Adrenal gland (tissue), 12 donors: ENCODE measurements around the gene TPSG1. TPM values are rescaled to one million over a fixed set of nuclear protein-coding genes. Genes with fewer than 3 reads are reported as not detected.

Experiments
- DNase-seq, 7 donors: peaks; one replicate each; pipeline ENCODE4 v3.0.0-alpha.2; 2019 to 2020
- H3K27ac ChIP-seq, 5 donors: fragments of 200-600 bp; sonication (generic) in 4 of 5; 1 replicate in 3 of 5; 2 replicates in 2 of 5; pipeline versions ENCODE4 v1.5.1 to v1.8.0; 2016 to 2020; ENCODE audit warnings: mild to moderate bottlenecking in 1 of 5
- H3K27me3 ChIP-seq: fragments of 200-600 bp; 2 replicates; pipeline ENCODE4 v1.8.0; 2021
- H3K36me3 ChIP-seq, 2 donors: fragments of 200-600 bp; replicated peaks in 1 of 2; 1 replicate in 1 of 2; 2 replicates in 1 of 2; pipeline versions ENCODE4 v1.5.1 to v1.8.0; 2018 to 2022
- H3K4me1 ChIP-seq, 2 donors: fragments of 200-600 bp; replicated peaks in 1 of 2; 1 replicate in 1 of 2; 2 replicates in 1 of 2; pipeline versions ENCODE4 v1.5.1 to v1.8.0; 2018 to 2021
- H3K4me3 ChIP-seq, 4 donors: fragments of 200-600 bp; sonication (generic) in 3 of 4; one replicate each; pipeline ENCODE4 v1.5.1; 2016 to 2018
- H3K9me3 ChIP-seq, 3 donors: fragments of 200-600 bp; sonication (generic) in 1 of 3; replicated peaks in 1 of 3; 1 replicate in 2 of 3; 2 replicates in 1 of 3; pipeline versions ENCODE4 v1.5.1 to v1.8.0; 2016 to 2021
- POLR2A ChIP-seq, 2 donors: fragments of 450-650 bp; IDR thresholded peaks; one replicate each; pipeline ENCODE4 v1.6.1; 2017; ENCODE audit warnings: antibody characterized with exemption in 2 of 2, mild to moderate bottlenecking in 2 of 2, moderate library complexity in 1 of 2
- WGBS, 4 donors: extraction: QIAGEN DNeasy Blood & Tissue Kit in 2 of 4; methylation state at CpG; one replicate each; pipeline versions ENCODE4 v1.1.5 to v1.1.7; 2013 to 2017; 5-methylcytosine and 5-hydroxymethylcytosine counted together
- intact Hi-C, 2 donors: fragments of 100-400 bp; cut with DNase I; formaldehyde crosslinking; loops; one replicate each; pipeline versions ENCODE4 v1.14.1 to v1.15.0; 2022 to 2023
- polyA plus RNA-seq, 3 donors: library from polyadenylated mRNA; stranded (reverse); fragments of 200-250 nt in 2 of 3; fragments of 350-450 nt in 1 of 3; fragmentation: Illumina TruSeq in 1 of 3; extraction: RNeasy Lipid Tissue Mini Kit (QIAGEN cat#74804) in 1 of 3; gene quantifications; one replicate each; pipeline ENCODE4 v1.2.3, GENCODE V29; 2013 to 2014
- total RNA-seq, 9 donors: library from RNA; depleted of rRNA in 4 of 9; stranded (reverse); fragments of >200 nt in 4 of 9; fragments of 120-200 nt in 1 of 9; fragmentation: NEBNext Ultra II Directional in 1 of 9; extraction: Animal tissue kit (Norgen Biotek cat#: 25700) in 1 of 9; gene quantifications; one replicate each; pipeline versions ENCODE4 v1.1.0 to v1.2.4, GENCODE V29; 2013 to 2023
- TF ChIP-seq, protein P1 (sequence below), 6 experiments: fragments of 450-650 bp in 4 of 6; fragments of 200-600 bp in 2 of 6; sonication (generic) in 1 of 6; IDR thresholded peaks; 1 replicate in 5 of 6; 2 replicates in 1 of 6; pipeline versions ENCODE4 v1.5.1 to v1.8.0; 2016 to 2021; ENCODE audit warnings: antibody characterized with exemption in 6 of 6, mild to moderate bottlenecking in 2 of 6, moderate library complexity in 1 of 6
- donor health status: healthy with polysubstance abuse.
- donor health status: Bipolar disorder and iron deficiency.
- donor health status: DM: yes; HTN: yes; CAD: no.
- donor health status: DM: no; HTN: no; CAD: no.
- donor health status: DM: no; HTN: no; CAD: no.
- donor health status: DM: yes; HTN: yes; CAD: no.

Gene TPSG1
- total and polyA plus RNA-seq, 12 donors, result 0.18 to 5.5 (median 0.34) TPM; not detected in 7

GRCh38 chr16:1220098-1220728, 4.9 kb downstream of the TPSG1 start:
- intact Hi-C loops, result no loop called here
- no peak for DNase-seq
- H3K4me3 ChIP-seq, result no peak overlapping the region
- no peak for TF ChIP-seq POLR2A (IDR thresholded peaks at IDR 0.05)
- TF ChIP-seq, protein P1, sequence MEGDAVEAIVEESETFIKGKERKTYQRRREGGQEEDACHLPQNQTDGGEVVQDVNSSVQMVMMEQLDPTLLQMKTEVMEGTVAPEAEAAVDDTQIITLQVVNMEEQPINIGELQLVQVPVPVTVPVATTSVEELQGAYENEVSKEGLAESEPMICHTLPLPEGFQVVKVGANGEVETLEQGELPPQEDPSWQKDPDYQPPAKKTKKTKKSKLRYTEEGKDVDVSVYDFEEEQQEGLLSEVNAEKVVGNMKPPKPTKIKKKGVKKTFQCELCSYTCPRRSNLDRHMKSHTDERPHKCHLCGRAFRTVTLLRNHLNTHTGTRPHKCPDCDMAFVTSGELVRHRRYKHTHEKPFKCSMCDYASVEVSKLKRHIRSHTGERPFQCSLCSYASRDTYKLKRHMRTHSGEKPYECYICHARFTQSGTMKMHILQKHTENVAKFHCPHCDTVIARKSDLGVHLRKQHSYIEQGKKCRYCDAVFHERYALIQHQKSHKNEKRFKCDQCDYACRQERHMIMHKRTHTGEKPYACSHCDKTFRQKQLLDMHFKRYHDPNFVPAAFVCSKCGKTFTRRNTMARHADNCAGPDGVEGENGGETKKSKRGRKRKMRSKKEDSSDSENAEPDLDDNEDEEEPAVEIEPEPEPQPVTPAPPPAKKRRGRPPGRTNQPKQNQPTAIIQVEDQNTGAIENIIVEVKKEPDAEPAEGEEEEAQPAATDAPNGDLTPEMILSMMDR (IDR thresholded peaks at IDR 0.05), result no peak
- H3K9me3 ChIP-seq, result no peaks in the 10 kb centered on the region
- WGBS, 4 donors, result 92 to 100% (median 94%) methylated on average over 9 to 55 of the region's 55 CpGs
- no peaks in the 10 kb centered on the region for H3K27me3 ChIP-seq
- no peak overlapping the region for H3K27ac ChIP-seq
- H3K4me1 ChIP-seq, result no peaks in the 10 kb centered on the region
- H3K36me3 ChIP-seq, result peaks cover 0 to 15% of the 10 kb centered on the region in 2 donors

DNA sequence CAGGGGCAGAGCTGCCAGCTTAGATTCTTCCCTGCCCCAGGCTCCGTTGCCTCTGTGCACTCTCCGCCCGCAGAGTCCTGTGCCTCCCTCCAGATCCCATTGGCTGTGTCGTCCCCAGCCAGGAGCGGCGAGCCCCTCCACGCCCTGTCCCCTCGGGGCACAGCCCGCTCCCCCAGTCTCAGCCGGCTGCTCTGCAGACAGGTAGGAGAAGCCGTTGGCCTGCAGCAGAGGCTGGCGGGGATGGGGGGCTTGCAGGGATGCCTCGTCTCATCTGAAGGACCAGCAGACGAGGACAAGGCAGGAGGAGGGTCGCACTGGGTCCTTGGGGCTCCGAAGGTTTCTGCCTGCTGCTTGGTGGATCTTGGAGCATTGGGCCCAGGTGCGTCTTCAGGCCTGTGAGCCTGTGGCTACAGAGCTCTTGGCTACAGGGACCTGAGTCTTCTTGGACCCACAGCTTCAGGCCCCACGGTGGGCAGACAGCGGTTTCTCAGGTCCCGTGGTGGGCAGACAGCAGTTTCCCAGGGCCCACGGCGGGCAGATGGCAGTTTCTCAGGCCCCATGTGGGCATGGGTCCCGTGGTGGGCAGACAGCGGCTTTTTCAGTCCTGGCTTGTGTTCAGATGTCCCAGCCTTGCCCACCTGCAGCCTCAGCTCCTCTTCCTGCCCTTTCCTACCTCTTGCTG, 6.0 kb downstream of the TPSG1 start:
- H3K9me3 ChIP-seq, result no peaks in the 10 kb centered on the region
- DNase-seq, result no peak
- H3K27me3 ChIP-seq, result no peaks in the 10 kb centered on the region
- no peak overlapping the region for H3K27ac ChIP-seq
- TF ChIP-seq POLR2A (IDR thresholded peaks at IDR 0.05), result no peak
- TF ChIP-seq, protein P1 (IDR thresholded peaks at IDR 0.05), result no peak
- H3K4me3 ChIP-seq, result no peak overlapping the region
- intact Hi-C loops, result no loop called here
- 88 to 96% (median 92%) methylated on average over 10 to 24 of the region's 24 CpGs for WGBS, 4 donors
- H3K4me1 ChIP-seq, result no peaks in the 10 kb centered on the region
- H3K36me3 ChIP-seq, result peaks cover 0 to 15% of the 10 kb centered on the region in 2 donors

GRCh38 chr16:1218061-1218929, 6.8 kb downstream of the TPSG1 start:
- TF ChIP-seq, protein P1 (IDR thresholded peaks at IDR 0.05), result no peak
- no peak for TF ChIP-seq POLR2A (IDR thresholded peaks at IDR 0.05)
- intact Hi-C loops, result no loop called here
- Histone ChIP-seq H3K4me3 (no peak overlapping the region), H3K27me3 (no peaks in the 10 kb centered on the region), H3K36me3 (peaks cover 0 to 15% of the 10 kb centered on the region in 2 donors), H3K9me3 (no peaks in the 10 kb centered on the region), H3K27ac (no peak overlapping the region), H3K4me1 (no peaks in the 10 kb centered on the region)
- WGBS, 4 donors, result 82 to 94% (median 92%) methylated on average over 25 to 49 of the region's 49 CpGs
- no peak for DNase-seq

GRCh38 chr16:1217526-1217925, 7.5 kb downstream of the TPSG1 start:
- peaks cover 0 to 15% of the 10 kb centered on the region in 2 donors for H3K36me3 ChIP-seq

More at GRCh38 chr16:1217526-1217925, 7.5 kb downstream of the TPSG1 start:
- TF ChIP-seq, protein P1 (IDR thresholded peaks at IDR 0.05), result no peak
- TF ChIP-seq POLR2A (IDR thresholded peaks at IDR 0.05), result no peak
- DNase-seq, result no peak
- Histone ChIP-seq H3K27me3 (no peaks in the 10 kb centered on the region), H3K27ac (no peak overlapping the region), H3K4me1 (no peaks in the 10 kb centered on the region), H3K4me3 (no peak overlapping the region), H3K9me3 (no peaks in the 10 kb centered on the region)
- intact Hi-C loops, result no loop called here
- 60 to 91% (median 89%) methylated on average over 2 to 24 of the region's 24 CpGs for WGBS, 4 donors
